Colonic mucosa (tissue), 4 donors: ENCODE data around the gene TOM1L1. TPM values are rescaled to one million over a fixed set of nuclear protein-coding genes. Genes with fewer than 3 reads are reported as not detected.

ENCODE experiments used
- DNase-seq: peaks from one replicate; pipeline ENCODE4 v3.0.0-alpha.2; 2020
- H3K27ac ChIP-seq: fragments of 200-600 bp; one replicate; pipeline ENCODE4 v1.8.0; 2021
- H3K27me3 ChIP-seq: fragments of 200-600 bp; one replicate; pipeline ENCODE4 v1.8.0; 2021
- H3K36me3 ChIP-seq: fragments of 200-600 bp; one replicate; pipeline ENCODE4 v1.8.0; 2021
- H3K4me1 ChIP-seq: fragments of 200-600 bp; one replicate; pipeline ENCODE4 v1.8.0; 2021; ENCODE audit warnings: mild to moderate bottlenecking
- H3K4me3 ChIP-seq: fragments of 200-600 bp; one replicate; pipeline ENCODE4 v1.8.0; 2021
- H3K9ac ChIP-seq, 2 donors: one replicate each; pipeline ENCODE4 v1.7.0; 2013; ENCODE audit warnings: control low read depth in 2 of 2, low read depth in 2 of 2, low read length in 2 of 2
- H3K9me3 ChIP-seq: fragments of 200-600 bp; one replicate; pipeline ENCODE4 v1.8.0; 2021
- intact Hi-C: fragments of 100-400 bp; cut with DNase I; formaldehyde crosslinking; loops from one replicate; pipeline ENCODE4 v1.14.1; 2022
- total RNA-seq, 2 donors: library from RNA; stranded (reverse); fragmentation: NEBNext Ultra II Directional in 1 of 2; extraction: Animal tissue kit (Norgen Biotek cat#: 25700) in 1 of 2; gene quantifications; one replicate each; pipeline ENCODE4 v1.2.1, GENCODE V29; 2021
- TF ChIP-seq, protein P1 (sequence below): fragments of 200-600 bp; IDR thresholded peaks from one replicate; pipeline ENCODE4 v1.8.0; 2022; ENCODE audit warnings: antibody characterized with exemption, mild to moderate bottlenecking
- donor health status: healthy.
- donor health status: DM: no; HTN: no; CAD: no.
- donor health status: DM: no; HTN: no; CAD: no.

Gene TOM1L1
- total RNA-seq, 2 donors from 2014 or later: 56.7 to 67.3 TPM

DNA sequence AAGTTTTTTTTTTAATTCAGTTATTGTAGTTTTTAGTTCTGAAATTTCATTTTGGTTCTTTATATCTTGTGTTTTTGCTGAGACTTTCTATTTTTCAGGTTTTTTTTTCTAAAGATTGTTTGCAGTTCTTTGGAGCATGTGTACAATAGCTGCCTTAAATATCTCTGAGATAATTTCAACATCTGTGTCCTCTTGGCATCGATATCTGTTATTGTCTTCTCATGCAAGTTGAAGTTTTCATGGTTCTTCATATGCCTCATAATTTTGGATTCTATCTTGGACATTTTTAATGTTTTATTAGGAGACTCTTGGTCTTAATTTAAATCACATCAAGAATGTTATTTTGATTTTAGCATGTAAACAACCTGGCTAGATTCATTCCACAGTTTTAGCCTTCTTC, 45.0 kb downstream of the TOM1L1 start:
- no peaks in the 10 kb centered on the region for H3K4me1 ChIP-seq
- H3K36me3 ChIP-seq: no peaks in the 10 kb centered on the region
- no peak overlapping the region for H3K27ac ChIP-seq
- H3K9me3 ChIP-seq: no peaks in the 10 kb centered on the region
- intact Hi-C loops: no loop called here
- H3K9ac ChIP-seq: no peak overlapping the region
- H3K4me3 ChIP-seq: no peak overlapping the region
- TF ChIP-seq, protein P1, sequence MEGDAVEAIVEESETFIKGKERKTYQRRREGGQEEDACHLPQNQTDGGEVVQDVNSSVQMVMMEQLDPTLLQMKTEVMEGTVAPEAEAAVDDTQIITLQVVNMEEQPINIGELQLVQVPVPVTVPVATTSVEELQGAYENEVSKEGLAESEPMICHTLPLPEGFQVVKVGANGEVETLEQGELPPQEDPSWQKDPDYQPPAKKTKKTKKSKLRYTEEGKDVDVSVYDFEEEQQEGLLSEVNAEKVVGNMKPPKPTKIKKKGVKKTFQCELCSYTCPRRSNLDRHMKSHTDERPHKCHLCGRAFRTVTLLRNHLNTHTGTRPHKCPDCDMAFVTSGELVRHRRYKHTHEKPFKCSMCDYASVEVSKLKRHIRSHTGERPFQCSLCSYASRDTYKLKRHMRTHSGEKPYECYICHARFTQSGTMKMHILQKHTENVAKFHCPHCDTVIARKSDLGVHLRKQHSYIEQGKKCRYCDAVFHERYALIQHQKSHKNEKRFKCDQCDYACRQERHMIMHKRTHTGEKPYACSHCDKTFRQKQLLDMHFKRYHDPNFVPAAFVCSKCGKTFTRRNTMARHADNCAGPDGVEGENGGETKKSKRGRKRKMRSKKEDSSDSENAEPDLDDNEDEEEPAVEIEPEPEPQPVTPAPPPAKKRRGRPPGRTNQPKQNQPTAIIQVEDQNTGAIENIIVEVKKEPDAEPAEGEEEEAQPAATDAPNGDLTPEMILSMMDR: no peak
- H3K27me3 ChIP-seq: no peaks in the 10 kb centered on the region
- DNase-seq: no peak

DNA sequence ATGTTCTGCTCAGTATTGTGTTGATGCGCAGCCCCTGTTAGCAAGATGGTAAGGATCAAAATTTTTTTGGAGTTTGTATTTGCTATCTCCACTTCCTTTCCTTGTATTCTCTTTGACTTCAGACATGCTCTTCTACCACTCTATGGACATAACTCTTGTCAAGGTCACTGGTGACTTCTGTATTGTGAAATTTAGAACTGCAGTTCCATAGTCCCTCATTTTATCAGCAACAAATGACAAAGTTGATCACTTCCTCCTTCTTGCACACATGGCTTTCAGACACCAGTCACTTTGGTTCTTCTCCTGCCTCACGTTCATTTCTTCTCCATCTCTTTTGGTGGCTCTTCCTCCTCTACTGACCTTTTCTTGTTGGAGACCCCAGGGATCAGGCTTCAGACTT, 46.7 kb downstream of the TOM1L1 start:
- Histone ChIP-seq H3K27me3 (no peaks in the 10 kb centered on the region), H3K4me1 (no peaks in the 10 kb centered on the region), H3K9ac (no peak overlapping the region), H3K4me3 (no peak overlapping the region), H3K27ac (no peak overlapping the region), H3K36me3 (no peaks in the 10 kb centered on the region), H3K9me3 (no peaks in the 10 kb centered on the region)
- TF ChIP-seq, protein P1: no peak
- intact Hi-C loops: no loop called here
- no peak for DNase-seq

GRCh38 chr17:54948380-54948779, 47.7 kb downstream of the TOM1L1 start:
- Histone ChIP-seq H3K36me3 (no peaks in the 10 kb centered on the region), H3K27me3 (no peaks in the 10 kb centered on the region), H3K27ac (no peak overlapping the region), H3K9ac (no peak overlapping the region), H3K4me1 (no peaks in the 10 kb centered on the region), H3K9me3 (no peaks in the 10 kb centered on the region), H3K4me3 (no peak overlapping the region)
- intact Hi-C loops: no loop called here
- TF ChIP-seq, protein P1: no peak
- no peak for DNase-seq

GRCh38 chr17:54950116-54950515, 49.5 kb downstream of the TOM1L1 start:
- DNase-seq: no peak
- Histone ChIP-seq H3K27ac (no peak overlapping the region), H3K4me1 (no peaks in the 10 kb centered on the region), H3K9ac (no peak overlapping the region), H3K36me3 (no peaks in the 10 kb centered on the region), H3K9me3 (no peaks in the 10 kb centered on the region), H3K27me3 (no peaks in the 10 kb centered on the region), H3K4me3 (no peak overlapping the region)
- TF ChIP-seq, protein P1: no peak
- intact Hi-C loops: no loop called here

GRCh38 chr17:54951286-54951685, 50.6 kb downstream of the TOM1L1 start:
- Histone ChIP-seq H3K36me3 (no peaks in the 10 kb centered on the region), H3K9ac (no peak overlapping the region), H3K27me3 (no peaks in the 10 kb centered on the region), H3K27ac (no peak overlapping the region), H3K4me3 (no peak overlapping the region), H3K9me3 (no peaks in the 10 kb centered on the region), H3K4me1 (no peaks in the 10 kb centered on the region)
- TF ChIP-seq, protein P1: no peak
- no peak for DNase-seq
- intact Hi-C loops: no loop called here

DNA sequence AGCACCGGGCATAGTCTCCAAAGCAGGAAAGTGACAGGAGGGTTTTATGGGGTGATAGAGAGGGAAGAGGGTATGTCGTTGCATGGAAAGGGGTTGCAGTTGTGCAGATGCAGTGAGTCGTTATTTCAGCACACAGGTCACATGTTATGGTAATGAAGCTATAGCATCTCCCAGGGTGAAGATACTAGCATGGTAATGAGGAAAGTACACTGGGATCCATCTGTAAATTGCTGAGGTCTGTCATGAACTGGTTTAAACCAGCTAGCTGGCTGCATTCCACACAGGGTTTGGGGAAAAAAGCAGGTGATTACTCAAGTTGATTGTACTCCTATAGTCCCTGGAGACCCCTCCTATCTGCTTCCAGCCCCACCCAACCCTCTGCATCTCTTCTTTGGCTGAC, 56.1 kb downstream of the TOM1L1 start:
- Histone ChIP-seq H3K27ac (no peak overlapping the region), H3K4me1 (no peaks in the 10 kb centered on the region), H3K9ac (no peak overlapping the region), H3K36me3 (no peaks in the 10 kb centered on the region), H3K9me3 (no peaks in the 10 kb centered on the region), H3K4me3 (no peak overlapping the region), H3K27me3 (no peaks in the 10 kb centered on the region)
- no peak for DNase-seq
- intact Hi-C loops: no loop called here
- TF ChIP-seq, protein P1: no peak
